NT2/D1 (cell line): ENCODE results near the gene SV2C.

Experiments
- SUZ12 ChIP-seq: IDR thresholded peaks from 2 replicates; pipeline ENCODE4 v1.6.1; 2011; ENCODE audit not compliant: insufficient read length, insufficient read depth; ENCODE audit errors: extremely low read depth
- YY1 ChIP-seq: IDR thresholded peaks from 2 replicates; pipeline ENCODE4 v1.6.1; 2011; ENCODE audit not compliant: insufficient read length, insufficient read depth
- ZNF274 ChIP-seq: IDR thresholded peaks from 2 replicates; pipeline ENCODE4 v1.6.1; 2011; ENCODE audit warnings: mild to moderate bottlenecking, low read depth, low read length

DNA sequence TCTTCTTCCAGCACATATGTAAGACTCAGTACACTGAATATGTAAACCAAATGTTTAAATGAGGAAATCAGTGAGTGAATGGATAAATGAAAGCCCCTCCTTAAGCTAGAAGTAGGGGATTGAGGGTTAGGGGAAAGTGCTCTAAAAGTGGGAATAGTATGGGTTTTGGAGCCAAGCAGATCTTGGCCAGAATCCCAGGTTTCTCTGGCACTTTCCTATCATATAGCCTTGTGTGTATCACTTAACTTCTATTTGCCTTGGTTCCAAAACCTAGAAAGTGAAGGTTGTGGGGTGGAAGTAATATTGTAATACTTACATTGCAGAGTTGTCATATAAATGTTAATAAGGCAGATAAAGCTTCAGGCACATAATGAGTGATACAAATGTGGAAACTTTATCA, 45.0 kb upstream of the SV2C start:
- no peak for TF ChIP-seq ZNF274
- TF ChIP-seq SUZ12 = no peak
- no peak for TF ChIP-seq YY1
